GM18520 (cell line): ENCODE results near the gene KIAA2012.
"Not testable (repeated sequence)": the region's sequence is repeated elsewhere in the genome, so short reads cannot be mapped to it uniquely, and the experiment has no call there.

Experiments
- ATAC-seq: cut with Tn5 transposase; IDR thresholded peaks from one replicate; pipeline ENCODE4 v1.9.1; 2021; ENCODE audit not compliant: unreplicated experiment

Gene KIAA2012

DNA sequence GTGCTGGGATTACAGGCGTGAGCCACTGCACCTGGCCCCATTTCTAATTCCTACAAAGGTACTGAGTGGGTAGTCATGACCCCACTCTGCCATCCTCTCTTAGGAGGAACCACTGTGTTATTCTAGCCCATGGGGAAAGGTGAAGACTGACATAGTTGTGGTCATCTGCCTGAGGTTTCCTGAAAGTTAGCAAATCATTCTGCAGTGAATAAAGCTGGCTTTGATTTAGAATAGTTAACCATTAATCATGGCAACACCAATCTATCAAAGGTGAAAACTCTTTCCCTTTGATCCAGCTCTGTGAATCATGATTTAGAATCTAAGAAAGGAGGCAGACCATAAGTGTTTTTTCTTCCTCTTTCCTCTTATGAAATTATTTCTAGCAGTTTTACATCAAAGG is 114.5 kb downstream of the KIAA2012 start:
- no peak for ATAC-seq

GRCh38 chr2:202193305-202193704 is 120.2 kb downstream of the KIAA2012 start:
- ATAC-seq, result no peak

DNA sequence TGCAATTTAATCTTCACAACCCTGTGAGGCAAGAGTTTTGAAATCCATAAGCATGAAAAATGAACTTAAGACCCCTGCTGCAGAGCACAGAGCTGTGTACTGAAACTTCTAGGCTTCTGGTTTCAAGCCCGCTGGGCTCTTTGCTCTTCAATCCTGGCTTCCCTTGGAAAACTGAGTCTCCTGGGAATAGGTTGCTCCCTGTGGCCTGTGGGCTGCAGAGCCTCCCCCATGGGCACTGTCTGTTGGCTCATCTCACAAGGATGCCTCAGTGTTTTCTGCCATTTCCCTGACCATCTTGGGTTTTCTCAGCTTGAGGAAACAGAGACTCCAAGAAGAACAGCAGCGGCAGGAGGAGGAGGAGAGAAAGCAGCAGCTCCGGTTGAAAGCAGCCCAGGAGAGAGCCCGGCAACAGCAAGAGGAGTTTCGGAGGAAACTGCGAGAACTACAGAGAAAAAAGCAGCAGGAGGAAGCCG is 120.9 kb downstream of the KIAA2012 start:
- ATAC-seq, result no peak

DNA sequence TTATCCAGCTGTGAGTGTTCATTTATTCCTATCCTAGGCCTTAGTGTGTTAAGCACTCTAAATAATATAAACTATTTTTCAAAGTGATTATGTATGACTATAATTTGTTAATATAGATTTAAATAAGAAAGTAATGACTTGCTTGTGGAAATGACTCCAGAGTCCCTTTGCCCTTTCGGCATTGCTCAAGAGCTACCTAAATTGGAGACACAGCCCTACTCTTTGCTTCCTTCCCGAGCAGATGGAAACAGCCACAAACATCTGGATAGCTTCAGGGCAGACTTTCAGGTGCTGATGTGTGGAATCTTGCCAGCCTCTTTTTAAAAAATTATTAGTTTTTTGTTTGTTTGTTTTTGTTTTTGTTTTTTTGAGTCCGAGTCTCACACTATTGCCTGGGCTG is 121.4 kb downstream of the KIAA2012 start:
- ATAC-seq, result no peak

DNA sequence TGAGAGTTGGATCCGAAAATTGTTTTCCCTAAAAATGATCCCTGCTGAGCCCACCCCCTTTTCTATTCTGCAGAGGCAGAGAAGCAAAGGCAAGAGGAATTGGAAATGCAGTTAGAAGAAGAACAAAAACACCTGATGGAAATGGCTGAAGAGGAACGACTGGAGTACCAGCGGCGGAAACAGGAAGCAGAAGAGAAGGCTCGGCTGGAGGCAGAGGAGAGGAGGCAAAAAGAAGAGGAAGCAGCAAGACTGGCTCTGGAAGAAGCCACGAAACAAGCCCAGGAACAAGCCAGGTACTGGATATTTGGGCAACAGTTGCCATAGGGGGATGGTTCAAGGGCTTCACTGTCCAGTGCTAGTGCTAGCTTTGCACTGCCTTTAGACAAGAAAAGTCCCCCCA is 123.7 kb downstream of the KIAA2012 start:
- ATAC-seq, result no peak

- no peak for ATAC-seq
Measured at GRCh38 chr2:202201220-202202160, 128.4 kb downstream of the KIAA2012 start.

DNA sequence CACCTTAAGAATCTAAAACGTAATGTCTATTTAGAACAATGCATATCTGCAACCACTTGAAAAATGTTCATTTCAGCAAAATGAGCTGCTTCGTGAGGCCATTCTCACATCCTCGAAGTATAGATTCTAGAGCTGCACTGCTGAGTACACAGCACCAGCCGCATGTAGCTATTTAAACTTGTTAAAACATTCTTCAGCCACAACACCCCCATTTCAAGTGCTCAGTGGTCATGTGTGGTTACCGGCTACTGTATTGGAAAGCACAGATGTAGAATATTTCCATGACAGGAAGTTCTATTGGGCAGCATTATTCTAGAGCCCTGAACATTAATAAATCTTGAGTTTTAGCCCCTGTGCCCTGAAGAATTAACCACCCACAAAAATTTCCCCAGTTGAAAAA is 130.3 kb downstream of the KIAA2012 start:
- ATAC-seq, result no peak

- ATAC-seq, result no peak
Measured at GRCh38 chr2:202204855-202205254, 131.8 kb downstream of the KIAA2012 start.

DNA sequence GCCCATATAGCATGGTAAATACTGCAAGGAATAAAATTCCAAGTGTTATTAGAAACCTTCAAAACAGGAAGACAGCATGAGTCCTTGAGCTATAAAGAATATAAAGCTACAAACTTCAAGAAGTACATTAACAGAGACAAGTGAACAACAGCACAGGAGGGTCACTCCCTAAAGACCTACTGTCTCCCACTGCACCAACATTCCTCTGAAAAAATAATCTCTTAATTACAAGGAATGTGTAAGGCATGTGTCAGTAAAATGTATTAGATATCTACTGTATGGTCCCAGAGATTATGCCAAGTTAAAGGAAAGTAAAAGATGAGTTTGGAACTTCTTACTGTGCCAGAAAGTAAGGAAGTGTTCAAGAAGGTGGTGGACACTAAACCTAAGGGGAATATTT is 135.5 kb downstream of the KIAA2012 start:
- no peak for ATAC-seq

GRCh38 chr2:202215179-202215578 is 142.1 kb downstream of the KIAA2012 start:
- ATAC-seq, result no peak

DNA sequence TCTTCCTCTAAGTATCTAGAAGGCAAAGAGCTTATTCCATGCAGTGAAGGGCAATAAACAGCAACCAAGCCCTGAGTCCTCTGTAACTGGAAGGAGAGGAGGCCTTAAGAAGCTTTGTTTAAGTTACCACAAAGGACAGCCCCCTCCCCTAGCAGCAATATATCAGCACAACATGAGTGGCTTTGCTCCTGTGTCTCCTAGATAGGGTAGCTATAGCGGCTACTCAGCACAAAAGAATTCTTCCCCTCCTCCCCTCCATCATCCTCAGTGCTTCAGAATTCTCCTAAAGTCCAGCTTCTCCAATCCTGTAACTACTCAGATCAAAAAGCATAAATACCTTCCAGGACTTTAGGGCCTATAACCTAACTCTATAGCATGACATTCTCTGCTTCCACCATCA is 148.8 kb downstream of the KIAA2012 start:
- no peak for ATAC-seq

DNA sequence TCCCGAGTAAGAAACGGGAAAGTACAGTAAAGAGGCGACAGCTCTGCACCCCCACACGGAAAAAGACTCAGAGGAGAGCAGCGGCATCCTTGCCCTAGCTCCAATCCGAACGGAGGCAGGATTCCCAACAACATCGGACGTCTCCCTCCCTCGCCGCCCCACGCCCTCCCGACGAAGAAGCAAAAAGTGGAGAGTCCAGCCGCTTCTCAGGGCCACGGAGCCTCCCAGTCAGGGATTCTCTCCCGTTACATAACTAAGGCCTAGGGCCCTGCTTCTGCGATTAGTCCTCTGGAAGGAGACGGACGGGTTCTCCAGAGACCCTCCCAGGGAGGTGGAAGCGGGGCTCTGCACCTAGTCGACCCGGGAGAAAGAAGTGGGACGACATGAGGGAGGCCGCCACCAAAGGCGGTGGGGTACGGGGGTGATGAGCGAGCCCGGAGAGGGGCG is 164.8 kb downstream of the KIAA2012 start:
- peak; percentile 17 for ATAC-seq

GRCh38 chr2:202238234-202239197 is 165.5 kb downstream of the KIAA2012 start, which contains the start of gene SUMO1:
SUMO1 (minus strand) TSS chr2:202238597; CDS start chr2:202238451, 146 bp downstream.
- peak; percentile 91 for ATAC-seq

- ATAC-seq, result not testable (repeated sequence)
Measured at GRCh38 chr2:202247710-202248109, 174.7 kb downstream of the KIAA2012 start.

DNA sequence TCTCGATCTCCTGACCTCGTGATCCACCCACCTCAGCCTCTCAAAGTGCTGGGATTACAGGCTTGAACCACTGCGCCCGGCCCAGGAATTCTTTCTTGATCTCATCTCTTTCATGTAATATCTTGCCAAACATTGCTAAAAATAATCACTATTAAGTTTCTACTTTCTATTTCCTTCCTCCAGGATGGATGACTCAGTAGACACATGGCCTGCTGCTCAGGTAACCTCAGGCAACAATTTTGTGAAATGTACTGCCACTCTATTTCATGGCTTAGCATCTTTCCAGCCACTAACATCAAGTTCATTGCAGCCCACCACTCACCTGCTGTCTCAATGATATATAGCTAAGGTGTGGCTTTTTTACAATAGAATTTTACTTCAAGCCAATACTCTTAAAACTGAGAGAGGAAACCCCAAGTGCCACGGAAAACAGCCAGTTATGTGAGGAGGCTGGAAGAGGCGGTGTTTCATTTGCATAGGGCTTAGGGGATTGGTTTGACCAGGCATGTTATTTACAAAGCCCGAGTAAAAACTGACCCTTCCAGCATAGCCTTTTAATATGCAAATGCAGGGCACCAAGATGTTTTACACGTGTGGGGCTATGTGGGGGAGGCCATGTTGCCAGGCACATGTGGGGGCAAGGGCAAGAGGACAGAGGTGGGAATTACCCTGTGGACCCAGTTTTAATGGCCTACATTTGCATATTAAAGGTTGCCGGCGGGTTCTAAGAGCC is 176.6 kb downstream of the KIAA2012 start:
- no peak for ATAC-seq

- ATAC-seq, result no peak
Measured at GRCh38 chr2:202251494-202251893, 178.4 kb downstream of the KIAA2012 start.
